Common myeloid progenitor, CD34-positive (primary cell): ENCODE data around the gene MET. TPM values are rescaled to one million over a fixed set of nuclear protein-coding genes. Genes with fewer than 3 reads are reported as not detected.

Source experiments
- CTCF ChIA-PET: fragments of 350-600 bp; sonication (Branson Sonifier 250); formaldehyde crosslinking; loops from one replicate; lab custom pipeline; 2021; ENCODE audit warnings: antibody characterized with exemption; lab: Charles Lee
- POLR2A ChIA-PET: fragments of 350-600 bp; sonication (Branson Sonifier 250); formaldehyde crosslinking; loops from one replicate; lab custom pipeline; 2021; ENCODE audit warnings: antibody characterized with exemption; lab: Charles Lee
- DNase-seq, 3 donors: peaks; one replicate each; pipeline versions ENCODE4 v3.0.0 to v3.0.0-alpha.2; 2013
- H3K27ac ChIP-seq, 2 experiments: 1 replicate in 1 of 2; 2 replicates in 1 of 2; pipeline ENCODE4 v1.7.0; 2013; ENCODE audit warnings: inconsistent platforms in 2 of 2, low read length in 2 of 2, mild to moderate bottlenecking in 2 of 2, low read depth in 1 of 2, moderate library complexity in 1 of 2; ENCODE audit not compliant: severe bottlenecking in 2 of 2, insufficient read depth in 1 of 2, poor library complexity in 1 of 2
- H3K27me3 ChIP-seq, 5 experiments: replicated peaks in 2 of 5; 1 replicate in 3 of 5; 2 replicates in 2 of 5; pipeline versions ENCODE4 v1.6.1 to v1.7.0; 2013; ENCODE audit warnings: low read length in 4 of 5, mild to moderate bottlenecking in 2 of 5, moderate library complexity in 2 of 5, inconsistent platforms in 1 of 5; ENCODE audit not compliant: insufficient read depth in 5 of 5, control insufficient read depth in 4 of 5
- H3K36me3 ChIP-seq, 4 experiments: 1 replicate in 2 of 4; 2 replicates in 2 of 4; pipeline versions ENCODE4 v1.6.1 to v1.7.0; 2013; ENCODE audit warnings: low read length in 3 of 4, control low read depth in 1 of 4, mild to moderate bottlenecking in 1 of 4; ENCODE audit not compliant: control insufficient read depth in 4 of 4, insufficient read depth in 4 of 4
- H3K4me1 ChIP-seq, 4 experiments: 1 replicate in 3 of 4; 2 replicates in 1 of 4; pipeline versions ENCODE4 v1.6.1 to v1.7.1; 2013; ENCODE audit warnings: low read length in 3 of 4, mild to moderate bottlenecking in 3 of 4, control low read depth in 1 of 4, inconsistent platforms in 1 of 4, moderate library complexity in 1 of 4; ENCODE audit not compliant: control insufficient read depth in 4 of 4, insufficient read depth in 4 of 4; ENCODE audit errors: control extremely low read depth in 1 of 4
- H3K4me3 ChIP-seq, 7 experiments: 1 replicate in 4 of 7; 2 replicates in 3 of 7; pipeline versions ENCODE4 v1.5.1 to v1.7.0; 2013; ENCODE audit warnings: mild to moderate bottlenecking in 7 of 7, low read length in 6 of 7, moderate library complexity in 6 of 7, inconsistent platforms in 2 of 7, low read depth in 2 of 7, control low read depth in 1 of 7; ENCODE audit not compliant: insufficient read depth in 4 of 7, control insufficient read depth in 1 of 7; ENCODE audit errors: extremely low read depth in 1 of 7
- H3K9me3 ChIP-seq, 5 experiments: 1 replicate in 4 of 5; 2 replicates in 1 of 5; pipeline versions ENCODE4 v1.6.1 to v1.7.1; 2013; ENCODE audit warnings: low read length in 4 of 5, mild to moderate bottlenecking in 2 of 5, inconsistent platforms in 1 of 5, low read depth in 1 of 5, moderate library complexity in 1 of 5; ENCODE audit not compliant: control insufficient read depth in 4 of 5, insufficient read depth in 2 of 5; ENCODE audit errors: control extremely low read depth in 1 of 5
- WGBS: methylation state at CpG from one replicate; pipeline ENCODE4 v1.1.5; 2013; ENCODE audit not compliant: insufficient coverage; 5-methylcytosine and 5-hydroxymethylcytosine counted together
- polyA plus RNA-seq: library from polyadenylated mRNA; unstranded; fragments of 120-200 nt; gene quantifications from one replicate; pipeline ENCODE4 v1.2.1, GENCODE V29; 2013

MET gene
- 0.11 TPM for polyA plus RNA-seq

DNA sequence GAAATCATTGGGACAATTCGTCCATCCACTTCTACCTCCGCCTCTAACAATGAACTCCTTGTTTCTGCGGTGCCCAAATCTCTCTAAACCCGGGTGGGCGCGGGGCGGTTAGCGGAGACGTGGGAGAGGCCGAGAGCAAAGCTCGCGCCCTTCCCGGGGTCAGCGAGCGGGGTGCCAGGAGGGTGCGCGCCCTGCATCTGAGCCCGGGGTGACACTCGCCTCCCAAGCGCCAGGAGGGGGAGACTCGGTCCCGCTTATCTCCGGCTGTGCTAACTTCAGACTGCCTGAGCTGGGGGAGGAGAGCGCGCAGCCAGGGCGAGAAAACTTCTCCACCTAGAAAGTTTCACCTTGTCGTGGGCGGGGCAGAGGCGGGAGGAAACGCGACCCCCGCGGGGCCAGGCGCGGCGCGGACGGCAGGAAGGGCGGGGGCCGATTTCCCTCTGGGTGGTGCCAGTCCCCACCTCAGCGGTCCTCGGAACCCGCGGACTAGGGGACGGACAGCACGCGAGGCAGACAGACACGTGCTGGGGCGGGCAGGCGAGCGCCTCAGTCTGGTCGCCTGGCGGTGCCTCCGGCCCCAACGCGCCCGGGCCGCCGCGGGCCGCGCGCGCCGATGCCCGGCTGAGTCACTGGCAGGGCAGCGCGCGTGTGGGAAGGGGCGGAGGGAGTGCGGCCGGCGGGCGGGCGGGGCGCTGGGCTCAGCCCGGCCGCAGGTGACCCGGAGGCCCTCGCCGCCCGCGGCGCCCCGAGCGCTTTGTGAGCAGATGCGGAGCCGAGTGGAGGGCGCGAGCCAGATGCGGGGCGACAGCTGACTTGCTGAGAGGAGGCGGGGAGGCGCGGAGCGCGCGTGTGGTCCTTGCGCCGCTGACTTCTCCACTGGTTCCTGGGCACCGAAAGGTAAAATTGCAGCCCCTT lies at the start of gene MET:
Gene MET, plus strand, starts transcription at position 516 of the 915 bp plus-strand sequence. CDS start 26,889 bp downstream, outside the sequence.
- Histone ChIP-seq H3K27ac (no peak within 1 kb of the TSS), H3K36me3 (no peaks in the 10 kb centered on the region), H3K9me3 (peaks cover 0 to 5% (median 0%) of the 10 kb centered on the region in 5 experiments), H3K4me3 (peak within 1 kb of the TSS; percentile 28 to 70 (median 65)), H3K4me1 (peaks cover 3 to 15% (median 14%) of the 10 kb centered on the region in 4 experiments), H3K27me3 (peaks cover 2 to 22% (median 13%) of the 10 kb centered on the region in 5 experiments)
- DNase-seq: peak; percentile 50 to 80 (median 71)
- WGBS: 0% methylated on average over 72 of the region's 101 CpGs
- ChIA-PET CTCF (interaction anchor here (0.9 to 1.7 kb wide), 7 partner anchors 8 to 413 kb away, joined by 3 to 4 read pairs (median 3); no protein-coding TSS in a partner anchor), POLR2A (no interaction called here)

DNA sequence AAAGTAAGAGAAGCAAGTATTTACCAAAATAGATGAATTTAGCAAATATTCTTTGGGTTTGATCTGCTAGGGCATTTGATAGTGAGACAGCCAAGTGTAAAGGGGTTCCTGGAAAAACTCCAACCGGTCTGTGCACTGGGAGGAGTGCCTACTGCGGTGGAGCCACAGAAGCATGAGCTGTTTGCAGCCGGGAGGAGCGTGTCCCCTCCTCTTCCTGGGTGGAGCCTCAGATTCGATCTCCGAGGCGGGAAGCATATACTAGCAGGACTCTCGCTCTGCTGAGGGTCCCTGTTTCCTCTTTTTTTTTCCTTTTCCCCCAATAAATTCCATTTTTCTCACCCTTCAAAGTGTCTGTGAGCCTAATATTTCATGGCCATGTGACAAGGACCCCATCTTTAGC lies 45.1 kb upstream of the MET start:
- WGBS: 95% methylated on average over 6 of the region's 8 CpGs
- no peak for DNase-seq
- Histone ChIP-seq H3K9me3 (no peaks in the 10 kb centered on the region), H3K36me3 (no peaks in the 10 kb centered on the region), H3K4me3 (no peak overlapping the region), H3K27me3 (peaks cover 0 to 3% (median 0%) of the 10 kb centered on the region in 5 experiments), H3K4me1 (no peaks in the 10 kb centered on the region), H3K27ac (no peak overlapping the region)
- ChIA-PET POLR2A (no interaction called here), CTCF (no interaction called here)

DNA sequence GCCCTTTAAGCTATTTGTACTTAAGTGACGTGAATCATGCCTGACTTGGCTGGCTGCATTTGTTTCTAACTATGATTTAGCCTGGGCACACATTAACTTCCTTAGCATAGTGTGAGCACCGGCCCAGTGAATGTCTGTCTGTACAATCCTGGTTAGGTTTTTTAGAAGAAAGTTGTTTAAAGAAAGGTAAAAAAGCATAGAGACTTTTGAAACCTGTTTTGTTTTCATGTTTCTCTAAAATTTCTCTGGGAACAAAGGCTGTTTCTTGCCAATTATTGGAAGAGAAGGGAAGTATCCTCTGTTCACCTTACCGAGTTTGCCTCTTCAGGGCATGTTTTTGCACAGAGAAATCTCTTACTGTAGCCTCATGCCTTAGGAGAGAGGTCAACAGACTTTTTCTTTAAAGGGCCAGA lies 42.9 kb upstream of the MET start:
- CTCF ChIA-PET: no interaction called here
- no peaks in the 10 kb centered on the region for H3K36me3 ChIP-seq
- no peaks in the 10 kb centered on the region for H3K27me3 ChIP-seq
- 92% methylated on average over 2 of the region's 3 CpGs for WGBS
- no peak for DNase-seq
- no peaks in the 10 kb centered on the region for H3K4me1 ChIP-seq
- H3K4me3 ChIP-seq: no peak overlapping the region
- no peaks in the 10 kb centered on the region for H3K9me3 ChIP-seq
- no peak overlapping the region for H3K27ac ChIP-seq
- POLR2A ChIA-PET: no interaction called here

DNA sequence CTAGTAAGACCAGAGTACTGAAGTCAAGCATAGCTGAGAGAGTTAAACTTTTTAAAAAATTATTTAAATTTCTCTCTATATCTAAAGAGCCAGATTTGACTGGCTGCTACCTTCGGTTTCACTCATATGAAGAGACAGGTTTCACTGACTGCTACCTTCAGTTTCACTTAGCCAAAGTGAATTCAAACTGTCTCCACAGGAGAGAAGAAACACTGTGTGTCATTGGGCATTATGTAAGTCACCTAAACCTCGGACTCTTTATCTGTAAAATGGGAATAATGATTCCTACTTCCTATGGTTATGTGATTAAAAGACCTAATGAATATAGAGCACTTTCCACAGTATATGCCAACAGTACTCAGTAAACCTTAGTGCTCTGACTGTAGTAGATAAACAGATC lies 41.6 kb upstream of the MET start:
- POLR2A ChIA-PET: interaction anchor here (0.6 kb wide), 1 partner anchor 70 kb away, joined by 3 read pairs; no protein-coding TSS in a partner anchor
- H3K27ac ChIP-seq: no peak overlapping the region
- DNase-seq: peak in 1 of 3 donors; percentile 17
- H3K4me1 ChIP-seq: no peaks in the 10 kb centered on the region
- no peaks in the 10 kb centered on the region for H3K27me3 ChIP-seq
- CTCF ChIA-PET: interaction anchor here (0.6 kb wide), 1 partner anchor 29 kb away, joined by 3 read pairs; no protein-coding TSS in a partner anchor
- no peaks in the 10 kb centered on the region for H3K9me3 ChIP-seq
- no peak overlapping the region for H3K4me3 ChIP-seq
- 100% methylated on average over 1 of the region's 2 CpGs for WGBS
- H3K36me3 ChIP-seq: no peaks in the 10 kb centered on the region

DNA sequence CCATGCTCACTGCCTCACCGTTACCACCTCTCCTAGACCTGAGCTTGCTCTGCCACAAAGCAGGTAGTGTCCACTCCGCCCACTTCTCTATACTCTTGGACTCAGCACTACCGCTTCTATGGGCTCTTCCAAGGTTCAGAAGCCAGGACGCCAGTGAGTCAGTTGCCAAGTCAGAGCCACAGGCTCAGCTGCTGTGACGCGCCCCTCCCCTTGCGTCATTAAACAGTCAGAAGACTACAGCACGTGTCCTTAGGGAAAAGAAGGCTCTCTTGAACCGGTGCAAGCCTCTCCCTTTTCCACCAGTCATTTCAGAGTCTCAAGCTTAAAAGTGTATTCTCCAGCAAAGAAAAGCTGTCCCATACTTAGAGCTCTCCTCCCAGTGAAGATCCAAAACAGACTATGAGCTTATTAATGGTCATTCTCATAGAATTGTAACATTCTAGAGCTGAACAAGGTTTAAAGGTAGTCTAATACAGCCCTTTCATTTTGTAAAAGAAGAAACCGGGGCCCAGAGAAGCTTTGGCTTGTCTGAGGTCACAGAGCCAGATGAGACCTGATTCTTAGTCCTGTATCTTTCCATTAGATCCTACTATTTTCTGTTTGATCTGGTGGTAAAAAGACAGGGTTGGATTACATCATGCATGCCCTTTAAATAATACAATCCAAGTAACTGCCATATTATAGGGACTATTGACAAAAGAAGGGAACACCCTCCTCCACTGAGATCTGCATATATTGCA lies 40.9 kb upstream of the MET start:
- no peak overlapping the region for H3K27ac ChIP-seq
- no peaks in the 10 kb centered on the region for H3K4me1 ChIP-seq
- POLR2A ChIA-PET: no interaction called here
- no peak for DNase-seq
- no peak overlapping the region for H3K4me3 ChIP-seq
- 96% methylated on average over 9 of the region's 10 CpGs for WGBS
- CTCF ChIA-PET: no interaction called here
- no peaks in the 10 kb centered on the region for H3K9me3 ChIP-seq
- H3K36me3 ChIP-seq: no peaks in the 10 kb centered on the region
- H3K27me3 ChIP-seq: no peaks in the 10 kb centered on the region

DNA sequence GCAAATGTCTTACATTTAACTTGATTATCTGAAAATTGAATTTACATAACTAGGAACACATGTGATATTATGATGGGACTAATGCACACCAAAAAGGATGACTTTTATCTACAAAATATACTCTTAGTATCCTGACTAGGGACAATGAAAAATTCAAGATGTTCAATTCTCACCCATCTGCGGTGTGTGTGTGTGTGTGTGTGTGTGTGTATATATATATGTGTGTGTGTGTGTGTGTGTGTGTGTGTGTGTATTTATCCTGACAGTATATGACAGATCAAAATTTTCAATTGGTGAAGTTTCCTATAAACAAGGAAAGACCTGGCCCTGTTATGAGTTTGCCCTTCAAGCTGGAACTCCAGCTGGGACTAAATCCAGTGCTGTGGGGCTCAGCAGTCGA lies 40.3 kb upstream of the MET start:
- ChIA-PET CTCF (interaction anchor here (1.2 to 1.6 kb wide), 2 partner anchors 16 to 44 kb away, joined by 3 to 4 read pairs; no protein-coding TSS in a partner anchor), POLR2A (no interaction called here)
- H3K9me3 ChIP-seq: no peaks in the 10 kb centered on the region
- no peak for DNase-seq
- no peaks in the 10 kb centered on the region for H3K36me3 ChIP-seq
- H3K4me1 ChIP-seq: no peaks in the 10 kb centered on the region
- H3K27me3 ChIP-seq: no peaks in the 10 kb centered on the region
- WGBS: no CpG with 5 or more reads among the region's 2 CpGs
- H3K27ac ChIP-seq: no peak overlapping the region
- H3K4me3 ChIP-seq: no peak overlapping the region
